ENCODE results near the gene CIROP.

The CIROP gene

DNA sequence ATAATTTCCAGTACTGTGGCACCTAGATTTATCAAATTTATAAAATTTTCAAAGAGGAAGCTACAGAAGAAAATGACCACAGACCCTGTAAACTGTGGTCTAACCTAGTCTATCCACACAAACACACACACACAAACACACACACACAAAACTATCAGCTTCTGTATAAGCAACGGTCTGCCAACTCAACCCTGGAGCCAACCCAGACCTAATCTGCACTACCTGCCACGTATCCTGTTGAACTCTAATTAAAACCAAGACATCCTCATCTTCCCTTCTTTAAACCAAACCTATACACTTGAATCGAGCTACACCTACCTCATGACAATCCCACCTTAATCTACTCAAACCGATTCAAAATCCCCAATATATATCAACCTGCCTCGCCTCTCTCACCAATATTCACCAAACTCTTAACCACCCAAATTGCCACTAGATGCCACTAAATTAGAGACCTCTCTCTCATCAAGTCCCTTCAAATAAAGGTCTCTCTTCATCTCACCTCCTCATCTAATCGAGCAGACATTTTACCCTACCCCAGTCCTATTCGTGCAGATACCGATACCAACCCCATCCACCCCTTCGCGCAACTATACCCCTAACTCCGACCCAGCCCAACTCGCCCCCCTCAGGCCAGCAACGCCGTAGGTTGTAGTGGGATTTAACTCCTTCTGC, 10.7 kb downstream of the CIROP start:
- TF ChIP-seq CTCF (IDR thresholded peaks at IDR 0.05; ENCODE audit: control insufficient read depth, extremely low read depth, insufficient read depth), result peak; percentile 19
- H3K4me3 ChIP-seq (ENCODE audit: low read depth, low read length), result peak overlapping the region; percentile 86
- DNase-seq (ENCODE audit: low read depth), result no peak

DNA sequence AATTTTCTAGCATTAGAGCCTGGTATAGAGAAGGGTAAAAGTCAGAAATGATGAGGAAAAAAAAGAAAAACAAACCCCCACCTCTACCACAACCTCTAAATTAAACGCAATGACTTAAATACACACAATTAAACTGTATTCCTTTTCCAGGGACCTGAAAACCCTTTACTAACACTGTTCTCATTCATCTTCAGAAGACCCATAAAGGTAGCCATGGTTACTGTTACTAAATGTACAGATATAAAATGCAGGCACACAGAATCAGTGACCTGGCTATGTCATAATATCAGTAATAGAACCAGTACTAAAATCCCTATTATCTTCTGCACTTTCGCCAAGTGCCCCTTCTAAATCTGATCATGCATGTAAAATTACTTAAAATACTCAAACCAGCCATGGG, 11.3 kb downstream of the CIROP start:
- no peak for DNase-seq (ENCODE audit: low read depth)
- TF ChIP-seq CTCF (IDR thresholded peaks at IDR 0.05; ENCODE audit: control insufficient read depth, extremely low read depth, insufficient read depth), result no peak

GRCh38 chr14:23093104-23093503, 11.7 kb downstream of the CIROP start:
- H3K4me3 ChIP-seq (ENCODE audit: low read depth, low read length), result no peak overlapping the region
- no peak for DNase-seq (ENCODE audit: low read depth)
- TF ChIP-seq CTCF (IDR thresholded peaks at IDR 0.05; ENCODE audit: control insufficient read depth, extremely low read depth, insufficient read depth), result no peak

More for the DNA sequence above, 11.3 kb downstream of the CIROP start:
- peak overlapping the region; percentile 86 for H3K4me3 ChIP-seq (ENCODE audit: low read depth, low read length)

GRCh38 chr14:23091294-23092225, 13.2 kb downstream of the CIROP start:
- TF ChIP-seq CTCF (IDR thresholded peaks at IDR 0.05; ENCODE audit: control insufficient read depth, extremely low read depth, insufficient read depth), result no peak
- no peak for DNase-seq (ENCODE audit: low read depth)
- no peak overlapping the region for H3K4me3 ChIP-seq (ENCODE audit: low read depth, low read length)

- peak overlapping the region; percentile 6; the same call in 1 of the 2 replicates for H3K4me3 ChIP-seq (ENCODE audit: low read depth, low read length)
- peak; percentile 92 for DNase-seq (ENCODE audit: low read depth)
- TF ChIP-seq CTCF (IDR thresholded peaks at IDR 0.05; ENCODE audit: control insufficient read depth, extremely low read depth, insufficient read depth), result no peak
Observed at GRCh38 chr14:23090254-23090636, 14.5 kb downstream of the CIROP start.

- peak overlapping the region; percentile 6; the same call in 1 of the 2 replicates for H3K4me3 ChIP-seq (ENCODE audit: low read depth, low read length)
- no peak for TF ChIP-seq CTCF (IDR thresholded peaks at IDR 0.05; ENCODE audit: control insufficient read depth, extremely low read depth, insufficient read depth)
- no peak for DNase-seq (ENCODE audit: low read depth)
Observed at GRCh38 chr14:23089498-23090253, 15.1 kb downstream of the CIROP start.

All from LNCaP clone FGC (cell line).